ENCODE measurements around the gene EGR4.

The EGR4 gene

DNA sequence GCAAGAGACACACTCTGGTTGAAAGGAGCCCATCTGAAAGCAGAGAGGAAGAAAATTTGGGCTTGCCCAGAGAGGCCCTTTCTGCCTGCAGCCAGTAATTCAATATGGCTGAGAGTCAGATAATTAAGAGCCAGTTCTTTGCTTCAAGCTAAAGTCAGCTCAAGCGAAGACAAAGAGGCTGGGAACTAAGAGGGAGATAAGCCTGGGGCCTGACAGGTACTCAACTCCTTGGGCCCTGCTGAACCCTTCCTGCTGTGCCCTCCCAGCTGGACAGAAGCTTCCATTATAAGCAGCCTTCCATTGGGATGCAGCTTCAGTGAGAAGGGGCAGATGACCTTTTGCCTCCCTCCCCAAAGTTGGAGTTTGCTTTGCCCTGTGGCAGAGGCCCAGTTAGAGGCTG lies 21.1 kb downstream of the EGR4 start:
- no peak overlapping the region for H3K4me3 ChIP-seq (ENCODE audit: low read depth, low read length)
- in situ Hi-C loops (cut with HindIII; ENCODE audit: low sequenced_read_pairs) = no loop called here
- TF ChIP-seq, protein P1, sequence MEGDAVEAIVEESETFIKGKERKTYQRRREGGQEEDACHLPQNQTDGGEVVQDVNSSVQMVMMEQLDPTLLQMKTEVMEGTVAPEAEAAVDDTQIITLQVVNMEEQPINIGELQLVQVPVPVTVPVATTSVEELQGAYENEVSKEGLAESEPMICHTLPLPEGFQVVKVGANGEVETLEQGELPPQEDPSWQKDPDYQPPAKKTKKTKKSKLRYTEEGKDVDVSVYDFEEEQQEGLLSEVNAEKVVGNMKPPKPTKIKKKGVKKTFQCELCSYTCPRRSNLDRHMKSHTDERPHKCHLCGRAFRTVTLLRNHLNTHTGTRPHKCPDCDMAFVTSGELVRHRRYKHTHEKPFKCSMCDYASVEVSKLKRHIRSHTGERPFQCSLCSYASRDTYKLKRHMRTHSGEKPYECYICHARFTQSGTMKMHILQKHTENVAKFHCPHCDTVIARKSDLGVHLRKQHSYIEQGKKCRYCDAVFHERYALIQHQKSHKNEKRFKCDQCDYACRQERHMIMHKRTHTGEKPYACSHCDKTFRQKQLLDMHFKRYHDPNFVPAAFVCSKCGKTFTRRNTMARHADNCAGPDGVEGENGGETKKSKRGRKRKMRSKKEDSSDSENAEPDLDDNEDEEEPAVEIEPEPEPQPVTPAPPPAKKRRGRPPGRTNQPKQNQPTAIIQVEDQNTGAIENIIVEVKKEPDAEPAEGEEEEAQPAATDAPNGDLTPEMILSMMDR (IDR thresholded peaks at IDR 0.05; ENCODE audit: low read depth, low read length, missing control alignments) = no peak
- no peak for DNase-seq (ENCODE audit: low read depth)

DNA sequence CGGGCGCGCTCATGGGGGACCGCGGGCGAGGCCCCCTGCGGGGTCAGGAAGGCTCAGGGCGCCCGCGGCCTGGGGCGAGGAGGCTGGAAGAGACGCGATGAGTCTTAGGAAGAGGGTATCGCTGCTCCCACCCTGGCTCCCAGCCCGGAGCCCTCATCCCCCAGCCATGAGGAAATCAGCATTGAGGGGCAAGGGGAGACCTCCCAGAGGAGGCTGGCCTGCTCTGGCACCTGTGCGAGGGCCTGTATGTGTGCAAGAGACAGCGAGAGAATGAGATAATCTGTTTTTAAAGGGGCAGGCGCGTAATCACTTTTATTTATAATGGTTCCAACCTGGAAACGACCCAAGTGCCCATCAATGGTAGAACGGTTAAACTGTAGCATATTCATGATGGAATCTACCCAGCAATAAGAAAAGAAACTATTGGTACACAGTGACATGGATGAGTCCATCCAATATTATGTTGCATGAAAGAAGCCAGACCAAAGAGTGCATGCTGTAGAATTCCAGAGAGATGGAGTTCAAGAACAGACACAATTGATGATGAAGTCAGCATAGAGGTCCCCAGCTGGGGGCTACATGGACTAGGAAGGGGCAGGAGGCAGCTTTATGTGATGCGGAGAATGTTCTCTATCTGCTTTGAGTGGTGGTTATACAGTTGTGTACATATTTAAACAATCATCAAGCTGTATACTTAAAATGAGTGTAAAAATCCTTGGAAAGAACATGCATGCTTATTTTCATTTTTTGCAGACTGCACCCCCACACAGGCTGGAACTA lies 23.5 kb downstream of the EGR4 start:
- TF ChIP-seq, protein P1 (IDR thresholded peaks at IDR 0.05; ENCODE audit: low read depth, low read length, missing control alignments) = no peak
- DNase-seq (ENCODE audit: low read depth) = no peak
- in situ Hi-C loops (cut with HindIII; ENCODE audit: low sequenced_read_pairs) = no loop called here
- H3K4me3 ChIP-seq (ENCODE audit: low read depth, low read length) = no peak overlapping the region

DNA sequence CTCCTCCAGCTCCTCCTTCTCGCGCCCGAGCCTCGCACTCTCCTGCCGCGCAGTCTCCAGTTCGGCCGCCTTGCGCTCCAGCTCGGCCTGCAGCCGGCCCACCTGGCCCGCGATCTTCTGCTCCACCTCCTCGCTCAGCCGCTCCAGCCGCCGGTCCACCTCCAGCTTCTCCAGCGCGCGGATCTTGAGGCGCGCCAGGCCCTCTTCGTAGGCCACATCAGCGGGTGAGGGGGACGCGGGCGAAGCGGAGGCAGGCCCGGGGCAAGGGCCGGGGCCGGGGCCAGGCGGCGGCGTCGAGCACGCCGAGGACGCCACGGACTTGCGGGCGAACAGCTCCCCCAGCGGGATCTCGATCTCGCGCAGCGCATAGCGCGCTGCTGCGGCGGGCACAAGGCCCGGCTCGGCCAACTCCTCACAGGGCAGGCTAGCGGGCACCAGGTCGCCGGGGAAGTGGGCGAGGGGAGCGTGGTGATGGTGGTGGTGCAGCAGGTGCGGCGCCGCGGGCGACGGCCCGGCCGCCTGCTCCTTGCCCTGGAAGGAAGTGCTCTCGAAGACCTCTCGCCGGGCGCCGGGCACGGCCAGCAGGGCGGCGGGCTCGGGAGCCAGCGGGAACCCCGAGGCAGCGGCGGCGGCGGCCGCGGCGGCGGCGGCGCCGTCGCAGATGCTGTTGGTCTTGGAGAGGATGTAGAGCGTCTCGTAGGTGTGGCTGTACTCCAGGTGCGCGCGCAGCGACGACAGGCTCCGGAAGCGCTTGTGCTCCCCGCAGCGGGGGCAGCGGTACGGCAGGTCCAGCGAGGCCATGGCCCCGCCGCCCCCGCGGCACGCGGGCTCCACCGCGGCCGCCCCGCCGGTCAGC lies 24.3 kb downstream of the EGR4 start:
- in situ Hi-C loops (cut with HindIII; ENCODE audit: low sequenced_read_pairs) = no loop called here
- TF ChIP-seq, protein P1 (IDR thresholded peaks at IDR 0.05; ENCODE audit: low read depth, low read length, missing control alignments) = no peak
- DNase-seq (ENCODE audit: low read depth) = no peak
- H3K4me3 ChIP-seq (ENCODE audit: low read depth, low read length) = peak overlapping the region; percentile 14

DNA sequence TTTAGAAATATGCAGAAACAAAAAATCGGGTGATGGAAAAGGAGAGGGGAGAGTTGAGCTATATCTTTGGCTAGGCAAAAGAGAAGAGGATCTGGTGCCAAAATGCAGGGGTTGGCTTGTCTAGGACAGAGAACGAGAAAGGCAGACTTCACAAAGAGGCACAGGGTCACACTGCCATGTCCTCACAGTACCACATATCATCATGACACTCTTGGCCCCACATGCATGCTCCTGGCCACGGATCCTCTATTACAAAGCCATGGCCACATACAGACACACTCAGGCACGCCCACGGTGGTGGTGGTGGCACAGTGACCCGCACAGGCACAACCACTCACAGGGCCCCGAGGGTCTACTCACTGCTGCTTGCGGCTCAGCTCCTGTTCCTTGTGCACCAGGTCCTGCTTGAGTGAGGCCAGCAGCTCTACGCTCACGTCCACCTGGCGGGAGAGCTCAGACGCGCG lies 24.9 kb downstream of the EGR4 start:
- in situ Hi-C loops (cut with HindIII; ENCODE audit: low sequenced_read_pairs) = no loop called here
- TF ChIP-seq, protein P1 (IDR thresholded peaks at IDR 0.05; ENCODE audit: low read depth, low read length, missing control alignments) = no peak
- H3K4me3 ChIP-seq (ENCODE audit: low read depth, low read length) = peak overlapping the region; percentile 14
- no peak for DNase-seq (ENCODE audit: low read depth)

DNA sequence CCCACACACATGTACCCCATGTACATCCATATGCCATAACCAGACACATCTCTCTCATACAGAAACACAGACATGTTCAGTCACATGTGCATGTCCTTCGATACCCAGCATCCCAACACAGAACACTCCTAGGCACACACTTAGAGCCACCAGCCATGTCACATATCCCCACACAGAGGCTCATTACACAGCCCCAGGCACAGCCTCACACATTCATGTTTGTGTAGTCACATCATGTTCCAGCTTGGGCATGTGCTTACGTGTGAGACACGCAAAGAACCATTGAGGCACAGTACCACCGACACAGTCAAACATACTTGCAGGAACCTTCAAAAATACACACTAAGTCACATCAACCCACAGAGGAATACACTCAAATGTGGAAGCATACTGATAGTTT lies 26.3 kb downstream of the EGR4 start:
- no peak overlapping the region for H3K4me3 ChIP-seq (ENCODE audit: low read depth, low read length)

More for the DNA sequence above, 26.3 kb downstream of the EGR4 start:
- TF ChIP-seq, protein P1 (IDR thresholded peaks at IDR 0.05; ENCODE audit: low read depth, low read length, missing control alignments) = no peak
- in situ Hi-C loops (cut with HindIII; ENCODE audit: low sequenced_read_pairs) = no loop called here
- no peak for DNase-seq (ENCODE audit: low read depth)
